Liver (tissue), 9 donors: ENCODE measurements around the gene CDC42SE1. TPM values are rescaled to one million over a fixed set of nuclear protein-coding genes. Genes with fewer than 3 reads are reported as not detected.

Experiments
- DNase-seq: peaks from one replicate; pipeline ENCODE4 v3.0.0-alpha.2; 2017; ENCODE audit warnings: low spot score
- H3K27ac ChIP-seq, 2 donors: one replicate each; pipeline ENCODE4 v1.7.0; 2013; ENCODE audit warnings: inconsistent platforms in 2 of 2, low read length in 2 of 2, control low read depth in 1 of 2, low read depth in 1 of 2, mild to moderate bottlenecking in 1 of 2
- H3K27me3 ChIP-seq, 4 donors: one replicate each; pipeline versions ENCODE4 v1.6.1 to v1.7.0; 2013; ENCODE audit warnings: low read length in 3 of 4, inconsistent platforms in 1 of 4, mild to moderate bottlenecking in 1 of 4, moderate library complexity in 1 of 4; ENCODE audit not compliant: control insufficient read depth in 4 of 4, insufficient read depth in 4 of 4
- H3K36me3 ChIP-seq, 4 donors: one replicate each; pipeline versions ENCODE4 v1.6.1 to v1.7.0; 2013; ENCODE audit warnings: low read length in 3 of 4, mild to moderate bottlenecking in 3 of 4, low read depth in 1 of 4, moderate library complexity in 1 of 4; ENCODE audit not compliant: control insufficient read depth in 4 of 4, insufficient read depth in 3 of 4
- H3K4me1 ChIP-seq, 4 donors: one replicate each; pipeline versions ENCODE4 v1.6.1 to v1.7.0; 2013; ENCODE audit warnings: low read length in 3 of 4, mild to moderate bottlenecking in 3 of 4, moderate library complexity in 1 of 4; ENCODE audit not compliant: control insufficient read depth in 4 of 4, insufficient read depth in 4 of 4
- H3K4me3 ChIP-seq, 3 donors: one replicate each; pipeline versions ENCODE4 v1.6.1 to v1.7.0; 2013; ENCODE audit warnings: low read length in 3 of 3, control low read depth in 1 of 3, low read depth in 1 of 3, mild to moderate bottlenecking in 1 of 3
- H3K9ac ChIP-seq, 2 donors: one replicate each; pipeline ENCODE4 v1.7.0; 2013; ENCODE audit warnings: low read length in 2 of 2, mild to moderate bottlenecking in 2 of 2, moderate library complexity in 2 of 2, control low read depth in 1 of 2, low read depth in 1 of 2
- H3K9me3 ChIP-seq, 4 donors: one replicate each; pipeline versions ENCODE4 v1.6.1 to v1.7.0; 2013; ENCODE audit warnings: low read length in 3 of 4; ENCODE audit not compliant: control insufficient read depth in 4 of 4
- ATF3 ChIP-seq: IDR thresholded peaks from 2 replicates; pipeline ENCODE4 v1.6.1; 2016; ENCODE audit warnings: antibody characterized with exemption
- CTCF ChIP-seq: fragments of 150-350 bp; IDR thresholded peaks from 2 replicates; pipeline ENCODE4 v1.5.1; 2017; ENCODE audit warnings: improper control_type of control experiment, low read depth, low read length; ENCODE audit not compliant: missing input control
- EGR1 ChIP-seq, 2 donors: IDR thresholded peaks; 2 replicates each; pipeline ENCODE4 v1.6.1; 2016 to 2018; ENCODE audit warnings: antibody characterized with exemption in 2 of 2, low read depth in 2 of 2
- FOXA1 ChIP-seq: IDR thresholded peaks from 2 replicates; pipeline ENCODE4 v1.6.1; 2016; ENCODE audit warnings: antibody characterized with exemption
- FOXA2 ChIP-seq: IDR thresholded peaks from 2 replicates; pipeline ENCODE4 v1.6.1; 2016; ENCODE audit warnings: antibody characterized with exemption
- GABPA ChIP-seq, 2 donors: IDR thresholded peaks in 1 of 2; conservative IDR thresholded peaks in 1 of 2; 2 replicates each; pipeline ENCODE4 v1.6.1; 2016; ENCODE audit warnings: antibody characterized with exemption in 2 of 2, mild to moderate bottlenecking in 1 of 2, moderate library complexity in 1 of 2
- HNF4A ChIP-seq, 2 donors: conservative IDR thresholded peaks; 2 replicates each; pipeline ENCODE4 v1.6.1; 2016; ENCODE audit warnings: antibody characterized with exemption in 2 of 2, mild to moderate bottlenecking in 2 of 2
- HNF4G ChIP-seq: IDR thresholded peaks from 2 replicates; pipeline ENCODE4 v1.6.1; 2016; ENCODE audit warnings: antibody characterized with exemption
- JUND ChIP-seq, 2 donors: IDR thresholded peaks; 2 replicates each; pipeline ENCODE4 v1.6.1; 2016; ENCODE audit warnings: antibody characterized with exemption in 2 of 2
- MAX ChIP-seq: IDR thresholded peaks from 2 replicates; pipeline ENCODE4 v1.6.1; 2016; ENCODE audit warnings: antibody characterized with exemption
- NR2F2 ChIP-seq: IDR thresholded peaks from 2 replicates; pipeline ENCODE4 v1.6.1; 2016; ENCODE audit warnings: antibody characterized with exemption
- RAD21 ChIP-seq, 2 donors: IDR thresholded peaks; 2 replicates each; pipeline ENCODE4 v1.6.1; 2016; ENCODE audit warnings: antibody characterized with exemption in 2 of 2, mild to moderate bottlenecking in 2 of 2
- REST ChIP-seq: IDR thresholded peaks from 2 replicates; pipeline ENCODE4 v1.6.1; 2016; ENCODE audit warnings: antibody characterized with exemption, mild to moderate bottlenecking
- RXRA ChIP-seq, 2 donors: IDR thresholded peaks; 2 replicates each; pipeline ENCODE4 v1.6.1; 2017 to 2018; ENCODE audit warnings: antibody characterized with exemption in 2 of 2, mild to moderate bottlenecking in 1 of 2
- SP1 ChIP-seq: IDR thresholded peaks from 2 replicates; pipeline ENCODE4 v1.6.1; 2018; ENCODE audit warnings: antibody characterized with exemption, mild to moderate bottlenecking
- TAF1 ChIP-seq: conservative IDR thresholded peaks from 2 replicates; pipeline ENCODE4 v1.6.1; 2016; ENCODE audit warnings: antibody characterized with exemption, mild to moderate bottlenecking
- YY1 ChIP-seq: IDR thresholded peaks from 2 replicates; pipeline ENCODE4 v1.6.1; 2016; ENCODE audit warnings: antibody characterized with exemption, mild to moderate bottlenecking
- ZBTB33 ChIP-seq: IDR thresholded peaks from 2 replicates; pipeline ENCODE4 v1.6.1; 2016; ENCODE audit warnings: antibody characterized with exemption
- WGBS: extraction: QIAGEN DNeasy Blood & Tissue Kit; methylation state at CpG from one replicate; pipeline ENCODE4 v1.1.7; 2013; 5-methylcytosine and 5-hydroxymethylcytosine counted together
- polyA plus RNA-seq, 2 donors: library from polyadenylated mRNA; stranded (reverse) in 1 of 2; unstranded in 1 of 2; fragments of 200-250 nt in 1 of 2; fragments of >200 nt in 1 of 2; fragmentation: Nextera tagmentation in 1 of 2; extraction: Ambion mirVana in 1 of 2; gene quantifications; one replicate each; pipeline versions ENCODE4 v1.2.1 to v1.2.3, GENCODE V29; 2013 to 2015
- total RNA-seq, 2 donors: library from RNA; depleted of rRNA; stranded (reverse); fragments of >200 nt; gene quantifications; one replicate each; pipeline ENCODE4 v1.2.3, GENCODE V29; 2014
- donor health status: healthy.
- donor health status: healthy.
- donor health status: healthy.
- donor health status: healthy.
- donor health status: healthy.

The CDC42SE1 gene
- total and polyA plus RNA-seq, 4 donors = 9.5 to 28.1 (median 16.7) TPM

- Histone ChIP-seq H3K4me3 (no peak overlapping the region), H3K9ac (no peak overlapping the region), H3K27me3 (no peaks in the 10 kb centered on the region), H3K9me3 (no peaks in the 10 kb centered on the region), H3K4me1 (peaks cover 7 to 49% (median 44%) of the 10 kb centered on the region in 4 donors), H3K27ac (no peak overlapping the region), H3K36me3 (no peaks in the 10 kb centered on the region)
- TF ChIP-seq RXRA (IDR thresholded peaks at IDR 0.05) (peak; percentile 61 to 66), GABPA (IDR thresholded peaks at IDR 0.05 in 1 of 2, conservative IDR thresholded peaks at IDR 0.05 in 1 of 2) (peak in 1 of 2 donors; percentile 16), SP1 (no peak)
- 31% methylated on average over 2 of the region's 2 CpGs for WGBS
- no peak for DNase-seq
Observed at GRCh38 chr1:151061704-151062103, 2.3 kb upstream of the CDC42SE1 start.

- no peak for DNase-seq
- H3K4me3 ChIP-seq = peak overlapping the region in 1 of 3 donors; percentile 68
- TF ChIP-seq NR2F2 (no peak), HNF4G (no peak), REST (no peak), GABPA (IDR thresholded peaks at IDR 0.05 in 1 of 2, conservative IDR thresholded peaks at IDR 0.05 in 1 of 2) (no peak), RAD21 (IDR thresholded peaks at IDR 0.05) (no peak), HNF4A (conservative IDR thresholded peaks at IDR 0.05) (no peak), RXRA (IDR thresholded peaks at IDR 0.05) (no peak), YY1 (no peak), EGR1 (IDR thresholded peaks at IDR 0.05; ENCODE audit: low read depth in 2 of 2) (no peak), FOXA1 (no peak), MAX (no peak), ATF3 (no peak), CTCF (no peak), FOXA2 (no peak), JUND (IDR thresholded peaks at IDR 0.05) (no peak), SP1 (no peak), ZBTB33 (no peak), TAF1 (no peak)
- WGBS = 78% methylated on average over 4 of the region's 4 CpGs
- no peaks in the 10 kb centered on the region for H3K9me3 ChIP-seq
- H3K36me3 ChIP-seq = peaks cover 0 to 4% (median 0%) of the 10 kb centered on the region in 4 donors
- H3K27ac ChIP-seq = peak overlapping the region; percentile 14 to 94
- no peaks in the 10 kb centered on the region for H3K27me3 ChIP-seq
- peaks cover 8 to 53% (median 46%) of the 10 kb centered on the region in 4 donors for H3K4me1 ChIP-seq
- H3K9ac ChIP-seq = no peak overlapping the region
Observed at GRCh38 chr1:151060657-151061421, 1.4 kb upstream of the CDC42SE1 start.
